Activated naive CD8-positive, alpha-beta T cell treated with anti-CD3 and anti-CD28 coated beads, Interleukin-2, amount 50 U/mL, for 16 hours (primary cell): ENCODE measurements around the gene BPIFB1.

ENCODE experiments used
- DNase-seq: peaks from one replicate; pipeline ENCODE4 v3.0.0-alpha.2; 2020; ENCODE audit warnings: low read depth, low spot score

Gene BPIFB1

GRCh38 chr20:33273117-33273851 lies 9.7 kb upstream of the BPIFB1 start:
- no peak for DNase-seq

- DNase-seq = no peak
Observed at GRCh38 chr20:33275215-33275614, 7.8 kb upstream of the BPIFB1 start.

- DNase-seq = no peak
Observed at GRCh38 chr20:33275871-33276270, 7.1 kb upstream of the BPIFB1 start.

GRCh38 chr20:33276303-33277113 lies 6.5 kb upstream of the BPIFB1 start:
- DNase-seq = no peak

- DNase-seq = no peak
Observed at GRCh38 chr20:33277471-33278441, 5.3 kb upstream of the BPIFB1 start.

- no peak for DNase-seq
Observed at GRCh38 chr20:33278700-33279099, 4.3 kb upstream of the BPIFB1 start.

GRCh38 chr20:33279261-33279910 lies 3.6 kb upstream of the BPIFB1 start:
- DNase-seq = no peak

- DNase-seq = no peak
Observed at GRCh38 chr20:33280000-33280680, 2.9 kb upstream of the BPIFB1 start.

GRCh38 chr20:33280775-33281174 lies 2.2 kb upstream of the BPIFB1 start:
- DNase-seq = no peak

- DNase-seq = no peak
Observed at GRCh38 chr20:33281550-33282146, 1.4 kb upstream of the BPIFB1 start.

GRCh38 chr20:33282196-33282934 lies 649 bp upstream of the BPIFB1 start:
- no peak for DNase-seq

GRCh38 chr20:33284284-33284683 lies 1.3 kb downstream of the BPIFB1 start:
- no peak for DNase-seq

GRCh38 chr20:33284937-33285336 lies 1.9 kb downstream of the BPIFB1 start:
- DNase-seq = no peak

GRCh38 chr20:33285861-33286495 lies 3.0 kb downstream of the BPIFB1 start:
- DNase-seq = no peak

GRCh38 chr20:33287884-33288283 lies 4.9 kb downstream of the BPIFB1 start:
- DNase-seq = no peak

- no peak for DNase-seq
Observed at GRCh38 chr20:33290852-33291251, 7.8 kb downstream of the BPIFB1 start.

GRCh38 chr20:33291416-33291815 lies 8.4 kb downstream of the BPIFB1 start:
- DNase-seq = no peak

- peak; percentile 25 for DNase-seq
Observed at GRCh38 chr20:33291830-33292355, 8.9 kb downstream of the BPIFB1 start.

- DNase-seq = no peak
Observed at GRCh38 chr20:33296206-33296605, 13.2 kb downstream of the BPIFB1 start.
